ENCODE measurements around the gene CTDP1.

CTDP1 gene

DNA sequence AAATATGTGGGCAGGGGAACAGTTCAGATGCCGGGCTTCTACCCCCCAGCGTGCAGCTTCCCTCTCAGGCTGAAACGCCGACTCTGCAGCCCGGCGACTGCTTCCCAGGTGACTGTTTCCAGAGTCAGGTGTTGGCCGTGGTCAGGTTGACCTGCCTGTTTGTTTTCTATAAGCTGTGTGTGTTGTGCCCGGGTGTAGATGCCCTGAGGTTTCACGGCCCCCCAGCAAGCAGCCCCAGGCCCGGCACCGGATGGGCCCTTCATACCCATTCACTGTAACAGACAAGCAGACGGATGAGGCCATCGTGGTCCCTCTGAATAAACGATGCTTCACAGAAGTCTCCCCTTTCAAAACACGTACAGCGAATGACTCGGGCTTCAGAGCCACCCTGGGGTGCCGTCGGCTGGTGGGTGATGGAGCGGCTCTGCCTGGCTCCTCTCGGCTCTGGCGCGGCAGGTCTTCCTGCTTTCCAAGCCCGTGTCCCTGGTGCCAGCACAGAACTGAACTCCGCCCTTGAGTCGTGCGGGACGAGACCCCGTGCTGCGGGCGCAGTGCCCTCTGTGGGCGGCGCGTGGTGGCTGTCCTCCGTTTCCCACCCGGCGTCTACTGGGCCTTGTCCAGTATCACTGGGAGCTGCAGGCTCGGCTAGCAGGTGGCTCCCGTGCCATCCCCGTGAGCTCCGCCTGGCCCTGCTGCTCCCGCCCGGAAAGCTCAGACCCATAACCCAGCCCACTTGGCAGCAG, 103.1 kb downstream of the CTDP1 start:
- no peak for DNase-seq (ENCODE audit: low read depth)

DNA sequence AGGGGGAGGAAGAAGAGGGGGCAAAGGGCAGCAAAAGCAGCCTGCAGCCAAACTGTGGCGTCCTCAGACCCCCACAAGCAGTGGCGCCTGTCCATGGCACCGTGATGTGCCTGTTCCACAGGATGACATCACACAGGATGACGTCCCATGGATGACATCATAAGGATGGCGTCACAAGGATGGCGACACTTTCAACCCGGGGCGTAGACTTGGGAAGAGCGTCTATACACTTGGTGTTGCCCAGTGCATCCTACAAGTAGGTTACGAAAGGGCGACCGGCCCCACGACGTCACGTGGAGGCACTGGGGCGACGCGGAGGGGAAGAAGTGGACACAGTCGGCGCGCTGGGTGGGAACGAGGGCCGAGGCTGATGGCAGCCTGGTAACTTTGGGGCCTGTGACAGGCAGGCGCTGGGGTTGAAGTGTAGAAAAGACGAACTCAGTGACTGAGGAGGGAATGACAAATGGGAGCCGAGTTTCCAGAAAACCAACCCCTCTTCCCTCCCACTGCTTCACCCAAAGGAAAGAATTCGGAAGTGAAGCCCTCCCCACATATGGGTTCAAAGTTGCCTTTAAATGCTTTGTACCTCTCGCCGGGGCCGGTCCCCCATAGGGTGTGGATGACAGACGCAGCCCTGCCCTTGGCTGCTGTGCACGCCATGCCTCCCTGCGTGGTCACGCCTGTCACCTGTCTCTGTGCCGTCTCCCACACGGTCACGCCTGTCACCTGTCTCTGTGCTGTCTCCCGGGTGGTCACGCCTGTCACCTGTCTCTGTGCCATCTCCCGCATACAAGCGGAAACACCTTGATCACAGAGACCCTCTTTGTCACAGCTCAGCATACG, 104.7 kb downstream of the CTDP1 start:
- no peak for DNase-seq (ENCODE audit: low read depth)

DNA sequence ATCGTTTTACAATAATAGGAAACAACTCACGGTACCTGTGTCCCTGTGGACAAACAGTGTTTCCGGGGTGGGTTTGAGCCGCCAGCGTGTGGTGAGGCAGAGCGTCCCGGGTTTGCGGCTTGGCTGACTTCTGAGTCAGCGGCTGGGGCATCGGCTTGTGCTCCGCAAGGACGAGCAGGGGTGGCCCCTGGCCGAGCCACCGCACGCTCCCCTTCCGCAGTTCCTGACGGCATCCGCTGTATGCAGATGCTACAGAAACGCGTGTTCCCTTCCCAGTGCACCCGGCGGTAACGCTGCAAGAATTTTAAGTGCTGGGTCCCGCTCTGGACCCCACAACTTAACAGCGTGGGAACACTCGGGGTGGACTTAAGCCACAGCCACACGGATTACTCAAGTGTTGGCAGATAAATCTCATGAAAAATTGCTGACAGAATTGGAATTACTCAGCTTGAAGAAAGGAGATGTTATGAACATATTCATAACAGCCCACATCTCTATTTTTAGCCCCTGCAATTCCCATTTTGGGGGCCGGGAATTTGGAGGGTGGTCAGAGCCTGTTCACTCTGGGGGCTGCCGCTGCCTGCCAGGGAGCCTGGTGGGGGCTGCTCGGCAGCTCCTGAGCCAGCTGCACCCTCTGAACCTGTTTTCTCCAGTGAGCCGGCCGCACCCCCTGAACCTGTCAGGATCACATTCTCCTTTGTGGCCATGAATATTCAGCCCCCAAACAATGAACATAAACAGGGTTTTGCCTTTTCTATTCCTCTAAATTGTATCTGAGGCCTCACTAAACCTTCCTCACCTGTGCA, 105.6 kb downstream of the CTDP1 start:
- no peak for DNase-seq (ENCODE audit: low read depth)

DNA sequence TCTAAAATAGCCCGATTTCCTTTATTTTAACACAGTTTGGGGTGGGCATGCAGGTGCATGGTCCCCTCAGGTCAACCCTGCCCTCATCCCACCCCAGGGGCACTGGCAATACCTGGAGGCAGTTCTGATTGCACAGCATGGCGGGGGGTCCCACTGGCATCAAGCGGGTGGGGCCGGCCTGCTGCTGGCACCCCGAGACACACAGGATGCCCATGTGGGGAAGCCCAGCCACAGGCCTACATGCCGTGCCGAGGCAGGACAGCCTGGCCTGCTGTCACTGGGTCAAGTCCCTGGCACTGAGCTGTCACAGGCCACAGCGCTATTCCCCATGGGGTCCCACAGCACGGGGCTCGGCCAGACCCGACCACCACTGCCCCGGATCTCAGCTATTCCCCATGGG, 106.2 kb downstream of the CTDP1 start:
- DNase-seq (ENCODE audit: low read depth), result no peak

DNA sequence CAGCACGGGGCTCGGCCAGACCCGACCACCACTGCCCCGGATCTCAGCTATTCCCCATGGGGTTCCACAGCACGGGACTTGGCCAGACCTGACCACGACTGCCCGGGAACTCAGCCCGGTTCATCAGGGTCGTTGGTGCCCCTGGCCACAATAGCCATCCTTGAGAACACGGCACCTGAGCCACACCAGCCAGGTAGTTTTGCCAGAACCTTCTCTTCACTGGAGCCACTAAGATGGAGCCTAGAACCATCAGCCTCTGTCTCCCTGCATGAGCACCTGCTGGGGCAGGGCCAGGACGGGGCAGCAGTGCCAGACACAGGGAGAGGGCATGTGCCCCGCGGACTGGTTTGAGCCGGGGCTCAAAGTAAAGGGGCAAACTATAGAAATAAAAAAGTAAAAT, 106.7 kb downstream of the CTDP1 start:
- DNase-seq (ENCODE audit: low read depth), result no peak

DNA sequence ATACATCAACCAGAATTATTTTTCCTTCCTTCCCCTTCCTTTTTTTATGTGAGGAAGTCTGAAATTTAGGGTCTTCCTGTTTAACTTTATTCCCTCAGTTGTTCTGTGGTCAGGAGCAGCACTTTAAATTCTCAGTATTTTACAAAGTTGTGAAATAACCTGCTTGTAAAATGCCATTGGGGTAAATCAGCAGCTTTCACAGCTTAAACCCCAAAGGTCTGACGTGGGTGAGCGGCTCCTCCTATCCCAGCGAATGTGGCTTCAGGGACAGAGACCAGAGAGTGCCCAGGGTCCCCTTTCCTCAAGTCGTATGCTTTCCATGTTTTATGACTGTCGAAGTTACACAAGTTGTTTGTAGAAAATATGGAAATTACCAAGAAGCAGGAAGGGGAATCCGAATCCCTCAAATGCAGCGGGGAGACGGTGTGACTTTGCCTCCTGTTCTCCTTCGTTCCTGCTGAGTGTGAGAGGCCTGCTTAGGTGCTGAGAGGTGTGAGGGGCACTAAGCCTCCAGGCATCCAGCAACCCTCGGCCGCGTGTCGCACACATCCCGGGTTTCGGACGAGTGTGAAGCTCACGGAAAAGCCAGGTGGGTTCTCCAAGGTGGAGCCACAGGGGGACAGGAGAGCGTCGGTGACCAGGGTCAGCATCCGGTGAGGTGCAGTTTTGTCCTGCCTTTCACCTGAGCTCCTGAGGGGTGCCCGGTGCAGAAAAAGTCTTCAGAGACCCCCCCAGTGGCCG, 107.4 kb downstream of the CTDP1 start:
- DNase-seq (ENCODE audit: low read depth), result no peak

DNA sequence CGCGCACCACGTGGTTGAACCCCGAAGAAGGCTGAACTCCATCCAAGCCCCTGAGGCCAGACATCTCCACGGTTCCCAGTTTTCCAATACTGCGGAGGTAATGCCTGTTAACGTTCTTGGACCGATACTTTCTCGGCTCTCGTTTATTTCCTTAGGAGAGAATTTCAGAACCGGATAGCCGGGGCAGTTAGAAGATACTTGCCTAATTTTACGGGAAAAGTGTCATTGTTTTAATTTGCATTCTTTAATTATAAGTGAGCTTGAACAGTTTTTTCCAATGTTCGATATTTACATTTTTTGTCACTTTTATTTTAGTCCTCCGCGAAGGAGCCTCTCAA, 107.9 kb downstream of the CTDP1 start:
- no peak for DNase-seq (ENCODE audit: low read depth)

DNA sequence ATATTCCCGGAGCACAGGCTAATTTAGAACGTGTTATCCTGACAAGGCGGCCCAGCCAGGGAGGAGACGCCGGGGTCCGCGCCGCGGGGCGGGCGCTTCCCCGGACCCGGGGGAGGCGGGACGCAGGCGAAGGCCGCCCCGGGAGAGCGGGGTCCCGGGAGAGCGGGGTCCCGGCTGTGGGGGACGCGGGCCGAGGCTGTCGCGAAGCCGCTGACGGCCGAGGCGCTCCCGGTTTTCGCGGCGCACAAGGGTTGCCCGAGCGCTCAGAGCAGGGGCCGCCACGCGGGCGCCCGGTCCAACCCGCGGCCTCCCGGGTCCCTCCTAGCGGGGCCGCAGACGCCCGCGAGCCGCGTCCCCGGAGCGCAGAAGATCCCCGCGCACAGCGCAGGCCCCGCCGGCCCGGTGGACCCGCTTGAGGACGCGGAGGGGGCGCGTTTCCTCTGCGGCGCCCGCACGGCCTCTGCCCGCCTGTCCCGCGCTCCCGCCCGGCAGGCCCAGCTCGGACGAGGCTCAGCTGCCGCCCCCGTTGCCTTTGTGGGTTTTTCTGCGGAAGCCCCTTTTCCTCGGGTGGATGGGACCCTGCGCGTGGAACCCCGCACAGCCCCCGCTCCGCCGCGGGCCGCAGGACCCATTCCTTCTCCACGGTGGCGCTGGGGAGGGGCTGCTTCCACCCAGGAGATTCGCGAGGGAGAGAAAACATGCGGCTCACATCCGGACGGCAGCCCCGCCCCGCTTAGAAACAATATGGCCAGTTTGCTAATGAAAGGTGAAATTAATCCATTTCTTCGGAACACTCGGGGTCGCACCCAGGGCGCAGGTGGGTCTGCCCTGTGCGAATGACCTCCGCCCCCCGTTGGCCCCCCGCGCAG, 108.5 kb downstream of the CTDP1 start:
- no peak for DNase-seq (ENCODE audit: low read depth)

DNA sequence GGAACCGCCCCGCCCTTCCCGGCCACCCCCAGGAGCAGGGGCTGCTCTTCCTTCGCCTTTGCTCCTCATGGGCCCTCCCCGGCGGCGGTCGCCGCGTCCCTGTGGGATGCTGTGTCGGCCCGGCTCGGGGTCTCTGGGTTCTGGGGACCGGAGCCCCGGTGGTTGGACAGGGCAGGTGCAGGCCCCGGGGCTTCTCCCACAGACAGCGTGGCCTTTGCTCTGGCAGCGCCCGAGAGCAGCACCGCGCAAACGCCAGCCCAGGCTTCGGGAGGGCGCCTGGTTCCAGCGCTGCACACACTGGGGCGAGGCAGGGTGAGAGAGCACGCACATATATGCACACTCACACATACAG, 109.1 kb downstream of the CTDP1 start:
- no peak for DNase-seq (ENCODE audit: low read depth)

DNA sequence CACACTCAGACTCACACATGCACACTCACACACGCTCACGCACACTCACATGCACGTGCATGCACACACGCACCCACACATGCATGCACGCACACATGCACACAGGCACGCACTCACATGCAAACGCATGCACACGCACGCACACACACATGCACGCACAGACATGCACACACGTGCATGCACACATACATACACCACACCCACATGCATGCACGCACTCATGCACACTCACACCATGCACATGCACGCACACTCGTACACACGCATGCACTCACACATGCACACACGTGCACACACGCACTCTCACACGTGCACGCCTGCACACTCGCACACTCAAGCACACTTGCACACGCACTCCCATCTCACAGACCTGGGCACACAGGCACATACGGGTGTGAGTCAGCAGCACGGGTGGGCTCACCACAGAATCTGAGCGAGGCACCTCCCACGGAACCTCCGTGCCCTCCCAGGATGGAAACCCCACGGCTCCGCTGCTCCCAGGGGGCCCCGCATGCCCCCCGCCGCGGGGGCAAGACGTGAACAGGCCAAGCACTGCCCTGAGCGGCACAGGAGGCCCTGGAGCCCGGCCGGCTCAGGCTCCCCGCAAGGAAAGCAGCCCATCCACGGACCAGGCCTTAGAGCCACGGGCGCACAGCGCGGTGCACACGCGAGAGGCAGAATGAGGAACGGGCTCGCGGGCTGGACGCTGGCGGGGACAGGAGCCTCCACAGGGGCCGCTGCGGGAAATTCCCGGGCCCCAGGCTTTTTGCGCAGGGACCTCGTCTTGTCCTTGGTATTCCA, 109.7 kb downstream of the CTDP1 start:
- DNase-seq (ENCODE audit: low read depth), result no peak

DNA sequence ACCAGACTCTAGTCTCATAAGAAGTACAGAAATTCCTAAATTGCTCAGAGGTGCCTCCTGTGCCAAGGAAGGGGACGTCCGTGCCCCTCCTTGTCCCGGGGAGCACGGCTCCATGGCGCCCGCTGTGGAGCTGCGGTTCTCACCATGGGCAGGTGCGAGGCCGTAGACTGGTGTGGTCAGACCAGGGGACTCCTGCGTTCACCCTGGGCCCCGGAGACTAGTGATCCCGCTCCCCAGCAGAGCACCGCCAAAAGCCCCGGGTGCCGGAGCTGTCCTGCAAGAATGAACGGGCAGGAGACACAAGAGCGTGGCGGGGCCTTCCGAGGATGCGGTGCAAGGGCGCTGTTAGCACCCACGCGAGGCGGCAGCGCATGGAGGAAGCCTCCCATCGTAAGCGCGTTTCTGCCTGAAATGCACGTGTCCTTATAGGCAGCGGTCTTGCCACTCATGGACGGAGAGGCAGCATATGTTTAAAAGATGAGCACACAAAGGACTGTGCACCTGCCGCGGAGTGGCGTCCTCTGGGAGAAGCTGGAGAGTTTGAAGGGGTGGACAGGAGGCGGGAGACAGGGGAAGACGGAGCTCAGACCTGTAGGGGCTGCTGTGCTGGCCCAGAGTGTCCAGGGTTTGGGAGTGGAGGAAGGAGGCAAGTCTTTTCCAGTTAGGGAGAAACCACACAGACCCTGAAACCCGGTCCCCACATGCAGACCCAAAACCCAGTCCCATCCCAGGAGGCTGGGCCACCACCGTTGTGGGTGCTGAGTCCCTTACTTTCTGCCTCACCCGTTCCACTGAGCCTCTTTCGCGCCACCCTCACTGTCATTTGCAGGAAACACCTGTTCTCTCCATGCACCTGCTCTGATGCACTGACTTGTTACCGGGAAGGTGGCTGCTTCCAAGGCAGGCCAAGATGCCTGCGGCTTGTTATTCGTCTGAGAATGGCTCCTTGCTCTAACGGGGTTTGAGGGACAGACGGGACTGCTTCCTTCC, 110.6 kb downstream of the CTDP1 start:
- no peak for DNase-seq (ENCODE audit: low read depth)

DNA sequence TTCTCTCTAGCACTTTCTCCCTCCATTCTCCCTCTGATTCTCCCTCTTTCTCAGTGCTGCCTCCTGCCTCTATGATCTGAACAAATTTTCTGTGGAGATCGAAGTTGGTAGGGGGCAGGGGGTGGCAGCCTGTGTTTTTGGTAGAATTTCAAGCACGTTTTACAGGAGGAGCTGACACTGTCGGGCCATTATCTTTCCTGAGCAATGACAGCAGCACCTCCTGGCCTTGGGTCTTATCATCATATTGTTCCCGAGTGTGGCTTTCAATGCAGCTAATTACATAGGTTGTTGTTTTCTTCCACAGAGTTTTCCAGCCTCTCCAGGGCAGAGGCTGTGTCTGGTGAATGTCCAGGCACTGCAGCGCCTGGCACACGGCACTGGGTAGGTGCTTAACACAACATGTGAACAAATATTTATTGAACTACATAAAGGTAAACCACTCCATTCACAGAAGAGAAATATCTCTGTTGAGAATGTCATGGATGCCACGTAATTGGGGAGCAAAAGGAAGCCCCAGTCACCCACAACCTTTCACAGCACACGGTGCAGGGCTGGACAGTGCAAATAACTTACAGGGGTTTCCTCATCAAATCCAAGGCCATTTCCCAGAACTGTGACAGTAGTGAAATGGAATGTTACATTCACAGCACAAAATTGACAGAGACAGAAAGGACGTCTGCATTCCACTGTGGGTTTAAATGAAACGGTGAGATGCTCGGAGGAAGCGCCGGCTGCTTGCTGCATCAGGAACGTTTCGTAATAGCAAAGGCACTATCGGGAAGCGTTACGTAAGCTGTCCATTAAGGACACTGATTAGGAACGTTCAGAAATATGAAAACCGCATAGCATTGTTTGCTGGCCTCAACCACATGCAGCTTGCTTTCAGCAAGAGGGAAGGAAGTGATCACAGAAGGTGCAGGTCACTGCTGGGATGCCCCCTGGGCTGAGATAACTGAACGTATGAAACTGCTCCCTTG, 111.7 kb downstream of the CTDP1 start:
- DNase-seq (ENCODE audit: low read depth), result no peak

DNA sequence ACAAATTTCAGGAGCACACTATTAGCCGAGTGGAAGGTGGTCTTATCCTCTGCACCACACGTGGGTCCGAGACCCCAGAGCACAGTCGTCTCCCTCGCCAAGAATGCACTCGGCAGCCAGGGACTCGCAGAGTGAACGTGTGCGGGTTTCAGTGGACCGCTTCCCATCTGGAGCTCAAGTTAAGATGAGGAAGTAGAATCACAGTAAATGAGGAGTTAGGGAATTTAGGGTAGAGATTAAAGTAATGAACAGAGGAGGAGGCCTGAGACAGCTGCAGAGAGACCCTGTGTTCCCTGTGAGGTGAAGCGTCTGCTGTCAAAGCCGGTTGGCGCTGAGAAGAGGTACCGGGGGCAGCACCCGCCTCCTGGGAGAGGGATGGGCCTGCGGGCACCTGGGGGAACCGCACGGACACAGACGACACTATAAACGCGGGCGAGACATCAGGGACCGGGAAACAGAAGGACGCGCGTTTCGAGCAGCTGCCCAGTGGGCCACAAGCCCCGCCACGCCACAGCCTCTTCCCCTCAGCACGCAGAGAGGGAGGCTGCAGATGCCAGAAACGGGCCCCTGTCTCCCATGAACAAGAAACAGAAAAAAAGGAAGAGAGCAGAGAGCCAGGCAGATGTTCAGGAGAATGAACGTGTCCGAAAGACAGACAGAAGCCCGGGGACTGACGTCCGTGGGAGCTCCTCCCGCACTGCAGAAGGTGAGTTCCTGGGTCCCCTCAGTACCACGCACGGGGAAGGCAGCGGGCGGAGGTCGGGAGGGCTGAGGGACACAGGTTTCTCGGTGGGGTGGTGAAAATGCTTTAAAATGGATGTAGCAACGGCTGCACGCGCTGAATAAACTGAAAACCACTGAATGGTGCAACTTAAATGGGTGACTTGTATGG, 112.7 kb downstream of the CTDP1 start:
- DNase-seq (ENCODE audit: low read depth), result no peak

DNA sequence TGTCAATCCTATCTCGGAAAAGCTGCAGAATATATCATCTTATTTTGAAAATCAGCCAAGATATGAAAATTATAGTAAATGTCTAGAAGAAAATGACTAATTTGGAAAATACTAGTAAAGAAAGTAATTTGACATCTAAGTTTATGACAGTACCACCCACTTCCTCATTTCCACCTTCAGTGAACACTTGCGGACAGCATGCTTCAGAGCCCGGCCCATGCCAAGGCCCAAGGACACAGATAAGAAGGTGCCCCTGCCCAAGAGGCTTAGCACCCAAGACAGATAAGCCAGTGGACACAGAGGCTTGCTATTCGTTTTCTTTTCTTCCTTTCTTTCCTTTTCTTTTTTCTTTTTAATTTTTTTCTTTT, 113.4 kb downstream of the CTDP1 start:
- DNase-seq (ENCODE audit: low read depth), result no peak

DNA sequence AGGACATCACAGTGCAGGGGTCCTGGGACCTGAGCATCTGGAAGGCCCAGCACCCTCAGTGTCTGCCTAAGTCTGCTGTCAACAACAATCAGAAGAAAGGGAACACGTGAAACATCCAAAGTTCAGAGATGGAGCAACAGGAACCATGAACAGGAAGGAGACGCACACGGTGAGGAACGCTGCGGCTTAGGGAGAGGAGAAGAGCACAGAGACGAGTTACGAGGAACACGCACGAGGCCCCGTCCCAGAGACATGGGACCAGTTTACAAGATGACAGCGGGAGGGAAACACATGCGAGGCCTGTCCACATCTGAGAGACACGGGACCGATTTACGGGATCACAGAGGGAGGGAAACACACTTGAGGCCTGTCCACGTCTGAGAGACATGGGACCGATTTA, 115.2 kb downstream of the CTDP1 start:
- DNase-seq (ENCODE audit: low read depth), result no peak

DNA sequence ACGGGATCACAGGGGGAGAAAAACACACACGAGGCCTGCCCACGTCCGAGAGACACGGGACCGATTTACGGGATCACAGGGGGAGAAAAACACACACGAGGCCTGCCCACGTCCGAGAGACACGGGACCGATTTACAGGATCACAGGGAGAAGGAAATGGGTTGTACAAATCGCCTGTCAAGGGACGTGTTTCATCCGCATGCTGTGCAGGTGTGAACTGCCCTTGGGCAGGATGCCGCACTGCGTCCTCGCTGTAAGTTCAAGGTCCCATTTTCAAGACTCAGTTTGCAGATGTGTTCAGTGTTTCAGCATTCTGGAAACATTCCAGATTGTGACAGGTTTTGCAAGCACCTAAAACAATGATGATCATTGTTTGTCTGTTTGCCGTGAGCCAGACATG, 115.8 kb downstream of the CTDP1 start:
- DNase-seq (ENCODE audit: low read depth), result no peak

DNA sequence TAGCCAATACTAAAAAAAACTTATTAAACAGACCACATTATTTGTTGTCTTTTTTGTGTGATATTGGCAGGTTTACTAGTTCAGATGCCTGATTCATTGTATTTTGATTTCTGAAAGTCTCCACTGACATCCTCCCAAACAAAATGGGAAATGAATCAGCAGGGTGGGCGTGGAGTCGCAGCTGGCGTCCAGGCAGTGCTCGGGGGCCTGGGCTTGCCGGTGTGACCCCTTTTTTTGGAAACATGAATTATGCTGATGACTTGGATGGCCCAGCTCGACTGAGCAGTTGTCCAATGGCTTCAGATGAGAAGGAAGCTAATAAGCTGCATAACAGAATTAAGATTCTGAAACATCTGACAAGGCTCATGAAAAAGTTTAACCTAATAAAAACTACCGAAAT, 116.4 kb downstream of the CTDP1 start:
- no peak for DNase-seq (ENCODE audit: low read depth)

Measured in T follicular helper cell (primary cell).